Loucy (cell line): ENCODE results near the gene FAM210A.
"Not testable (repeated sequence)": the region's sequence is repeated elsewhere in the genome, so short reads cannot be mapped to it uniquely, and the experiment has no call there.

Experiments
- H2AFZ ChIP-seq: fragments of 200-600 bp; sonication (generic); 2 replicates; pipeline ENCODE4 v1.6.0; 2016; ENCODE audit warnings: antibody characterized with exemption, mild to moderate bottlenecking, low read length, moderate library complexity
- H3F3A ChIP-seq: fragments of 200-600 bp; 2 replicates; pipeline ENCODE4 v1.6.0; 2016; ENCODE audit warnings: antibody characterized with exemption, low read depth, mild to moderate bottlenecking
- H3K27me3 ChIP-seq: fragments of 200-600 bp; sonication (generic); 2 replicates; pipeline ENCODE4 v1.6.1; 2014; ENCODE audit warnings: low read length, mild to moderate bottlenecking; ENCODE audit not compliant: insufficient read depth, poor library complexity, severe bottlenecking
- H3K36me3 ChIP-seq: fragments of 200-600 bp; sonication (generic); 2 replicates; pipeline ENCODE4 v1.6.1; 2016; ENCODE audit warnings: low read length; ENCODE audit not compliant: insufficient read depth
- H3K4me1 ChIP-seq: fragments of 200-600 bp; sonication (generic); 2 replicates; pipeline ENCODE4 v1.5.1; 2014; ENCODE audit warnings: low read length, mild to moderate bottlenecking; ENCODE audit not compliant: insufficient read depth, poor library complexity, severe bottlenecking
- H3K4me2 ChIP-seq: fragments of 200-600 bp; sonication (generic); 2 replicates; pipeline ENCODE4 v1.6.0; 2014; ENCODE audit warnings: antibody characterized with exemption, low read length, low read depth, mild to moderate bottlenecking; ENCODE audit not compliant: poor library complexity, severe bottlenecking
- H3K4me3 ChIP-seq: fragments of 200-600 bp; sonication (generic); 2 replicates; pipeline ENCODE4 v1.5.1; 2014; ENCODE audit warnings: low read length, mild to moderate bottlenecking, mixed read lengths; ENCODE audit not compliant: poor library complexity, severe bottlenecking
- H3K79me2 ChIP-seq: fragments of 200-600 bp; sonication (generic); 2 replicates; pipeline ENCODE4 v1.6.1; 2014; ENCODE audit warnings: low read length; ENCODE audit not compliant: insufficient read depth
- H3K9ac ChIP-seq: fragments of 200-600 bp; sonication (generic); 2 replicates; pipeline ENCODE4 v1.6.0; 2014; ENCODE audit warnings: mild to moderate bottlenecking, low read depth, low read length, moderate library complexity; ENCODE audit not compliant: poor library complexity, severe bottlenecking
- H3K9me2 ChIP-seq: fragments of 200-600 bp; sonication (generic); replicated peaks from 2 replicates; pipeline ENCODE4 v1.6.1; 2016; ENCODE audit warnings: low read depth, low read length, mixed read lengths
- H3K9me3 ChIP-seq: fragments of 200-600 bp; sonication (generic); 2 replicates; pipeline ENCODE4 v1.6.1; 2014; ENCODE audit warnings: mild to moderate bottlenecking, antibody characterized with exemption, low read length, low read depth; ENCODE audit not compliant: insufficient read depth
- H4K20me1 ChIP-seq: fragments of 200-600 bp; sonication (generic); 2 replicates; pipeline ENCODE4 v1.6.0; 2014; ENCODE audit warnings: antibody characterized with exemption, low read length, mild to moderate bottlenecking; ENCODE audit not compliant: insufficient read depth, poor library complexity, severe bottlenecking
- EZH2phosphoT487 ChIP-seq: fragments of 200-600 bp; IDR thresholded peaks from 2 replicates; pipeline ENCODE4 v1.6.1; 2018; ENCODE audit warnings: antibody characterized with exemption, mild to moderate bottlenecking, moderate library complexity, borderline replicate concordance
- TF ChIP-seq, protein P1 (sequence below): fragments of 200-600 bp; sonication (generic); conservative IDR thresholded peaks from 2 replicates; pipeline ENCODE4 v1.5.1; 2014; ENCODE audit warnings: mild to moderate bottlenecking, antibody characterized with exemption, low read length

FAM210A gene

GRCh38 chr18:13700153-13700552 lies 26.2 kb downstream of the FAM210A start:
- Histone ChIP-seq H3K79me2 (peaks cover 79% of the 10 kb centered on the region), H3K4me3 (no peak overlapping the region), H2AFZ (no peak overlapping the region), H3F3A (no peaks in the 10 kb centered on the region), H4K20me1 (peaks cover 8% of the 10 kb centered on the region), H3K9me2 (no peaks in the 10 kb centered on the region), H3K9ac (no peak overlapping the region), H3K36me3 (peaks cover 13% of the 10 kb centered on the region; the same call in 1 of the 2 replicates), H3K4me1 (no peaks in the 10 kb centered on the region), H3K27me3 (no peaks in the 10 kb centered on the region), H3K9me3 (peaks cover 53% of the 10 kb centered on the region), H3K4me2 (no peak overlapping the region)
- no peak for TF ChIP-seq EZH2phosphoT487
- TF ChIP-seq, protein P1, sequence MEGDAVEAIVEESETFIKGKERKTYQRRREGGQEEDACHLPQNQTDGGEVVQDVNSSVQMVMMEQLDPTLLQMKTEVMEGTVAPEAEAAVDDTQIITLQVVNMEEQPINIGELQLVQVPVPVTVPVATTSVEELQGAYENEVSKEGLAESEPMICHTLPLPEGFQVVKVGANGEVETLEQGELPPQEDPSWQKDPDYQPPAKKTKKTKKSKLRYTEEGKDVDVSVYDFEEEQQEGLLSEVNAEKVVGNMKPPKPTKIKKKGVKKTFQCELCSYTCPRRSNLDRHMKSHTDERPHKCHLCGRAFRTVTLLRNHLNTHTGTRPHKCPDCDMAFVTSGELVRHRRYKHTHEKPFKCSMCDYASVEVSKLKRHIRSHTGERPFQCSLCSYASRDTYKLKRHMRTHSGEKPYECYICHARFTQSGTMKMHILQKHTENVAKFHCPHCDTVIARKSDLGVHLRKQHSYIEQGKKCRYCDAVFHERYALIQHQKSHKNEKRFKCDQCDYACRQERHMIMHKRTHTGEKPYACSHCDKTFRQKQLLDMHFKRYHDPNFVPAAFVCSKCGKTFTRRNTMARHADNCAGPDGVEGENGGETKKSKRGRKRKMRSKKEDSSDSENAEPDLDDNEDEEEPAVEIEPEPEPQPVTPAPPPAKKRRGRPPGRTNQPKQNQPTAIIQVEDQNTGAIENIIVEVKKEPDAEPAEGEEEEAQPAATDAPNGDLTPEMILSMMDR: no peak

DNA sequence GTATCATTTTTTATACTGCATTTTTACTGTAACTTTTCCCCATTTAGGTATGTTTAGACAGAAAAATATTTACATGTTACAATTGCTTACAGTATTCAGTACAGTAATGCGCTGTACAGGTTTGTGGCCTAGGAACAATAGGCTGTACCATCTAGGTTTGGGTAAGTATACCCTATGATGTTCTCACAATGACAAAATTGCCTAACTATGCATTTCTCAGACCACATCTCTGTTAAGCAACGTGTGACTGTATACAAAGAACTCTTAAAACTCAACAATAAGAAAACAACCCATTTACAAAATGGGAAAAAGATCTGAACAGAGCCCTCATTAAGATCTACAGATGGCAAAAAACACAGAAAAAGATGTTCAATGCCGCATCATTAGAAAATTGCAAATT lies 29.4 kb downstream of the FAM210A start:
- Histone ChIP-seq H3K79me2 (peaks cover 57% of the 10 kb centered on the region), H3K4me2 (no peak overlapping the region)

DNA sequence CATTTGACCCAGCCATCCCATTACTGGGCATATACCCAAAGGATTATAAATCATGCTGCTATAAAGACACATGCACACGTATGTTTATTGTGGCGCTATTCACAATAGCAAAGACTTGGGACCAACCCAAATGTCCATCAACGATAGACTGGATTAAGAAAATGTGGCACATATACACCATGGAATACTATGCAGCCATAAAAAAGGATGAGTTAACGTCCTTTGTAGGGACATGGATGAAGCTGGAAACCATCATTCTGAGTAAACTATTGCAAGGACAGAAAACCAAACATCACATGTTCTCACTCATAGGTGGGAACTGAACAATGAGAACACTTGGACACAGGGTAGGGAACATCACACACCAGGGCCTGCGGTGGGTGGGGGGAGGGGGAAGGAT lies 31.0 kb downstream of the FAM210A start:
- H3K4me2 ChIP-seq, H2AFZ ChIP-seq, H3K9ac ChIP-seq, H3K4me3 ChIP-seq, H3K36me3 ChIP-seq, H3K9me2 ChIP-seq, H3K9me3 ChIP-seq, H3K4me1 ChIP-seq, H3F3A ChIP-seq, H4K20me1 ChIP-seq, H3K27me3 ChIP-seq: not testable (repeated sequence)
- H3K79me2 ChIP-seq: peaks cover 41% of the 10 kb centered on the region

More for the DNA sequence above, 29.4 kb downstream of the FAM210A start:
- no peaks in the 10 kb centered on the region for H3K4me1 ChIP-seq
- H2AFZ ChIP-seq: no peak overlapping the region
- H3K9me2 ChIP-seq: no peaks in the 10 kb centered on the region
- peaks cover 8% of the 10 kb centered on the region for H4K20me1 ChIP-seq
- no peaks in the 10 kb centered on the region for H3F3A ChIP-seq
- no peak overlapping the region for H3K9ac ChIP-seq
- H3K4me3 ChIP-seq: no peak overlapping the region
- H3K27me3 ChIP-seq: no peaks in the 10 kb centered on the region
- TF ChIP-seq, protein P1: no peak
- no peak for TF ChIP-seq EZH2phosphoT487
- peaks cover 7% of the 10 kb centered on the region; the same call in 1 of the 2 replicates for H3K36me3 ChIP-seq
- peaks cover 21% of the 10 kb centered on the region; the same call in 1 of the 2 replicates for H3K9me3 ChIP-seq

GRCh38 chr18:13690060-13690459 lies 36.3 kb downstream of the FAM210A start:
- H3K9ac ChIP-seq, H2AFZ ChIP-seq, H3K4me1 ChIP-seq, H3F3A ChIP-seq, H3K4me3 ChIP-seq, H3K9me2 ChIP-seq, H3K27me3 ChIP-seq, H3K9me3 ChIP-seq, H3K36me3 ChIP-seq, H4K20me1 ChIP-seq, H3K4me2 ChIP-seq: not testable (repeated sequence)
- peaks cover 48% of the 10 kb centered on the region; the same call in 1 of the 2 replicates for H3K79me2 ChIP-seq
